NB4 (cell line): ENCODE results near the gene NDUFB10.

Source experiments
- CTCF ChIP-seq: IDR thresholded peaks from one replicate; pipeline ENCODE4 v1.5.1; 2012; ENCODE audit warnings: low read depth, low read length
- MAX ChIP-seq: IDR thresholded peaks from 2 replicates; pipeline ENCODE4 v1.6.1; 2011; ENCODE audit warnings: low read depth, low read length
- MYC ChIP-seq: IDR thresholded peaks from 2 replicates; pipeline ENCODE4 v1.6.1; 2011; ENCODE audit warnings: low read depth, low read length
- POLR2A ChIP-seq: IDR thresholded peaks from 2 replicates; pipeline ENCODE4 v1.6.1; 2011; ENCODE audit warnings: mild to moderate bottlenecking; ENCODE audit not compliant: insufficient read length; ENCODE audit errors: extremely low read depth

GRCh38 chr16:1993731-1994131 lies 34.4 kb downstream of the NDUFB10 start:
- TF ChIP-seq CTCF (no peak), POLR2A (no peak), MYC (no peak), MAX (no peak)
